Prostate gland (tissue), 2 donors: ENCODE measurements around the gene FMN1. TPM values are rescaled to one million over a fixed set of nuclear protein-coding genes. Genes with fewer than 3 reads are reported as not detected.

Source experiments
- DNase-seq: peaks from one replicate; pipeline ENCODE4 v3.0.0-alpha.2; 2019; ENCODE audit warnings: low spot score
- H3K27ac ChIP-seq, 2 donors: fragments of 200-600 bp; sonication (generic); 2 replicates each; pipeline ENCODE4 v1.5.1; 2017 to 2019
- H3K27me3 ChIP-seq: fragments of 200-600 bp; sonication (generic); replicated peaks from 2 replicates; pipeline ENCODE4 v1.5.1; 2019; ENCODE audit not compliant: insufficient read depth
- H3K36me3 ChIP-seq, 2 donors: fragments of 200-600 bp; sonication (generic); 1 replicate in 1 of 2; 2 replicates in 1 of 2; pipeline versions ENCODE4 v1.5.1 to v1.8.1; 2017 to 2019
- H3K4me1 ChIP-seq: fragments of 200-600 bp; sonication (generic); replicated peaks from 2 replicates; pipeline ENCODE4 v1.5.1; 2019
- H3K4me3 ChIP-seq, 2 donors: fragments of 200-600 bp; sonication (generic); 2 replicates each; pipeline ENCODE4 v1.5.1; 2017 to 2019
- H3K9me3 ChIP-seq: fragments of 200-600 bp; sonication (generic); 2 replicates; pipeline ENCODE4 v1.5.1; 2017
- POLR2A ChIP-seq: fragments of 450-650 bp; IDR thresholded peaks from one replicate; pipeline ENCODE4 v1.6.1; 2016; ENCODE audit warnings: antibody characterized with exemption, mild to moderate bottlenecking
- POLR2AphosphoS5 ChIP-seq: sonication (generic); formaldehyde crosslinking; IDR thresholded peaks from one replicate; pipeline ENCODE4 v1.6.1; 2017; ENCODE audit warnings: antibody characterized with exemption
- WGBS: methylation state at CpG from one replicate; pipeline ENCODE4 v1.1.5; 2018; 5-methylcytosine and 5-hydroxymethylcytosine counted together
- intact Hi-C: fragments of 100-400 bp; cut with DNase I; formaldehyde crosslinking; loops from one replicate; pipeline ENCODE4 v1.14.2; 2022
- total RNA-seq, 2 donors: library from RNA; depleted of rRNA; stranded (reverse); fragments of >200 nt; gene quantifications; one replicate each; pipeline ENCODE4 v1.1.0, GENCODE V29; 2016
- TF ChIP-seq, protein P1 (sequence below), 4 experiments: fragments of 200-600 bp in 2 of 4; fragments of 450-650 bp in 2 of 4; sonication (generic) in 2 of 4; IDR thresholded peaks; 1 replicate in 3 of 4; 2 replicates in 1 of 4; pipeline ENCODE4 v1.5.1; 2016 to 2019; ENCODE audit warnings: antibody characterized with exemption in 4 of 4, mild to moderate bottlenecking in 2 of 4, moderate library complexity in 2 of 4

The FMN1 gene
- total RNA-seq, 2 donors from 2014 or later = 7.1 to 32.5 TPM

DNA sequence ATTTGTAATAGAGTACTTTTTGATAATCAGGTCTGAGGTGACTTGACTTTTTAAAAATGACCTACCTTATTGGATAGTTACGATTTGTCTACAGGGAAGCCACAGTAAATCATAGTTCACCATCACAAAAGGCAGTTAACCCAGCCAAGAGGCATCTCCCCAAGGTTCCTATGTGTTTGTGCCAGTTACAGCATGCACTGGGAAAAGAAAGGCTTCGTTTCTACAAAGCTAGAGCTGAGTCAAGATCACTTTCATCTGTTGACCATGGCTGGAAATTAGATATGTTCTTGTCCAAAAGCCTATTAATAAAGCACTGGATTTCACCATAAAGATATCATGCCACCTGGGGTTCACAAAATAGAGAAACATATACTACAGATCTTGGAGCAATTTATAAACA, 336.8 kb downstream of the FMN1 start:
- Histone ChIP-seq H3K27ac (no peak overlapping the region), H3K4me3 (no peak overlapping the region), H3K27me3 (no peaks in the 10 kb centered on the region), H3K4me1 (no peaks in the 10 kb centered on the region), H3K36me3 (no peaks in the 10 kb centered on the region), H3K9me3 (no peaks in the 10 kb centered on the region)
- no peak for DNase-seq
- intact Hi-C loops = no loop called here
- TF ChIP-seq POLR2A (no peak), POLR2AphosphoS5 (no peak)
- WGBS = 37% methylated on average over 2 of the region's 2 CpGs

DNA sequence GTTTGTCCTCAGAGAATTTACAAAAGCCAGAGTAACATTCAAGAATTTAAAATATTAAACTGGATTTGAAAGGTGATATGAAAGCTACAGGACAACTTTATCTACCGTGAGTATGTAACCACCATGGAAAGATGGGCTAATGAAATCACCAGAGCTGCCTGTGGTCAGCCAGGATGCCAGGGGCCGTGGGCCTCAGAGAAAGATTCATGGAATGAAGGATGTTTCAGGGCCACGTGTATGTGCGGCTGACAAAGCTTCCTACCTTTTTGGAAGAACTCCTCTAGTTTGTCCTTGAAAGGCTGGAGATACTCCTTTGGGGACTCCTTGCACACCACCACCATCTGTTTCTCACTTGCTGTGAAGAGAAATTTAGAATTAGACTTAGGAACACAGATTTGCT, 337.8 kb downstream of the FMN1 start:
- TF ChIP-seq, protein P1, sequence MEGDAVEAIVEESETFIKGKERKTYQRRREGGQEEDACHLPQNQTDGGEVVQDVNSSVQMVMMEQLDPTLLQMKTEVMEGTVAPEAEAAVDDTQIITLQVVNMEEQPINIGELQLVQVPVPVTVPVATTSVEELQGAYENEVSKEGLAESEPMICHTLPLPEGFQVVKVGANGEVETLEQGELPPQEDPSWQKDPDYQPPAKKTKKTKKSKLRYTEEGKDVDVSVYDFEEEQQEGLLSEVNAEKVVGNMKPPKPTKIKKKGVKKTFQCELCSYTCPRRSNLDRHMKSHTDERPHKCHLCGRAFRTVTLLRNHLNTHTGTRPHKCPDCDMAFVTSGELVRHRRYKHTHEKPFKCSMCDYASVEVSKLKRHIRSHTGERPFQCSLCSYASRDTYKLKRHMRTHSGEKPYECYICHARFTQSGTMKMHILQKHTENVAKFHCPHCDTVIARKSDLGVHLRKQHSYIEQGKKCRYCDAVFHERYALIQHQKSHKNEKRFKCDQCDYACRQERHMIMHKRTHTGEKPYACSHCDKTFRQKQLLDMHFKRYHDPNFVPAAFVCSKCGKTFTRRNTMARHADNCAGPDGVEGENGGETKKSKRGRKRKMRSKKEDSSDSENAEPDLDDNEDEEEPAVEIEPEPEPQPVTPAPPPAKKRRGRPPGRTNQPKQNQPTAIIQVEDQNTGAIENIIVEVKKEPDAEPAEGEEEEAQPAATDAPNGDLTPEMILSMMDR (IDR thresholded peaks at IDR 0.05) = no peak
- TF ChIP-seq POLR2A = no peak
- no peak for TF ChIP-seq POLR2AphosphoS5
- DNase-seq = no peak
- Histone ChIP-seq H3K9me3 (no peaks in the 10 kb centered on the region), H3K36me3 (no peaks in the 10 kb centered on the region), H3K4me1 (no peaks in the 10 kb centered on the region), H3K27me3 (no peaks in the 10 kb centered on the region), H3K4me3 (no peak overlapping the region), H3K27ac (no peak overlapping the region)
- intact Hi-C loops = no loop called here
- WGBS = 84% methylated on average over 4 of the region's 4 CpGs

DNA sequence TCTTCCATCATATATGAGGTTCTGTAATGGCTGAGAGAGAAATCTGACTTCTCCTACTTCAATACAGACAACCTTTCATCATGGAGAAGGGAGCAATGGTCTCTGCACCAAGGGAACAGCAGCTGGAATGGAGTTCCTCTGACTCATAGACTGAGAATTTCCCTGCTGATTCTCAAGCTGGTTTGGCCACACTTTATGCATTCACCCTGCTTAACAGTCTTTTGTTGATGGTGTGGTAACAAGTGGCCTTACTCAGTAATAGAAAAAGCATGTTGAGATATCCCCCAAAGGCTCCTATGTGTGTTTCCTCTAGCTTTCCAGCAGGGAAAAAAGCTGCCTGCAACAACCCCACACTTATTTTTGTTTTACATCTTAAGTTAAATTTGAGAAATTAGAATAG, 338.6 kb downstream of the FMN1 start:
- H3K4me1 ChIP-seq = no peaks in the 10 kb centered on the region
- no peaks in the 10 kb centered on the region for H3K27me3 ChIP-seq
- no peak overlapping the region for H3K27ac ChIP-seq
- no peak for DNase-seq
- intact Hi-C loops = no loop called here
- no peaks in the 10 kb centered on the region for H3K36me3 ChIP-seq
- H3K9me3 ChIP-seq = no peaks in the 10 kb centered on the region
- no peak overlapping the region for H3K4me3 ChIP-seq
- TF ChIP-seq POLR2AphosphoS5 = no peak
- TF ChIP-seq, protein P1 (IDR thresholded peaks at IDR 0.05) = no peak
- no peak for TF ChIP-seq POLR2A

DNA sequence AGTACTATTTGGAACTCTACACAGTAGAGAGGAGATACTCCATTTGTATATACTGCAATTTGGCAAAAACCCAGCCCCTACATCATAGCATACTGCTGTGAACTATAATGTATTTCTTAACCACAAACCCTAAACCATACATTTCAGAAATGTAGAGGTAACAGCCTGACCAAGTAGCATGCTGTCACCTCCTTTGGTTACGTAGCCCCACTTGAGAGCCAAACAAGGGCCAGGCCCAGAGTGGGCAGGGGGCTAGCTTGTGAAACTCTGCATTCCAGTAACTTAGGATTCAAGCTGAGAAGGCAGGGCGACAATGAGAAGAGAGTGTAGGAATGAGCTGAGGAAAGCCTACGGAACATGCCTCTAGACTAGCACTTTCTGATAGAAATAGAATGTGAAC, 340.9 kb downstream of the FMN1 start:
- Histone ChIP-seq H3K9me3 (no peaks in the 10 kb centered on the region), H3K27me3 (no peaks in the 10 kb centered on the region), H3K36me3 (no peaks in the 10 kb centered on the region), H3K27ac (no peak overlapping the region), H3K4me1 (no peaks in the 10 kb centered on the region), H3K4me3 (no peak overlapping the region)
- no peak for DNase-seq
- no peak for TF ChIP-seq POLR2AphosphoS5
- TF ChIP-seq POLR2A = no peak
- TF ChIP-seq, protein P1 (IDR thresholded peaks at IDR 0.05) = no peak
- intact Hi-C loops = no loop called here
- WGBS = 97% methylated on average over 3 of the region's 3 CpGs

DNA sequence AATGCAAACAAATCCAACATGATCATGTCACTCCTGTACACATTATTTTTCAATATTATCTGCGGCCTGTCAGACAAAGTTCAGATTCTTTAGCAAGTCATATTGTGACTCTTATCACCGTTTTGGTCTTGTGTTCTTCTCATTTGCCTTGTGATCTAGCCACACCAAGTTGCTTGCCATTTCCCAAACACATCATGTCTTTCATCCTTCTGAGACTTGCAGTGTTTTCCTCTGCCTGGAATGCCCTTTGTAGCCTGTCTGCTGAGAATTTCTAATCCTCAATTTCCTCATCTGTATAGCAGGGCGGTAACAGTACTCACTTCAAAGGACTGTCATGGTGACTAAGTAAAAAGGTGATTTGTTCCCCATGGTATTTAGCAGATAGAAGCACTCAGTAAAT, 341.7 kb downstream of the FMN1 start:
- H3K27me3 ChIP-seq = no peaks in the 10 kb centered on the region
- DNase-seq = no peak
- TF ChIP-seq POLR2AphosphoS5 (no peak), POLR2A (no peak)
- TF ChIP-seq, protein P1 (IDR thresholded peaks at IDR 0.05) = no peak
- no peak overlapping the region for H3K4me3 ChIP-seq
- intact Hi-C loops = no loop called here
- WGBS = 90% methylated on average over 3 of the region's 3 CpGs
- no peaks in the 10 kb centered on the region for H3K9me3 ChIP-seq
- H3K27ac ChIP-seq = no peak overlapping the region
- no peaks in the 10 kb centered on the region for H3K36me3 ChIP-seq
- H3K4me1 ChIP-seq = no peaks in the 10 kb centered on the region
